Parathyroid adenoma (tissue), 2 donors: ENCODE results near the gene SCYGR1.

Experiments
- H2AFZ ChIP-seq: fragments of 300-600 bp; sonication (generic); one replicate; pipeline ENCODE4 v1.7.0; 2017; ENCODE audit warnings: antibody characterized with exemption, mild to moderate bottlenecking
- H3K27ac ChIP-seq: fragments of 300-600 bp; sonication (generic); one replicate; pipeline ENCODE4 v1.7.0; 2017
- H3K27me3 ChIP-seq: fragments of 300-600 bp; sonication (generic); one replicate; pipeline ENCODE4 v1.7.0; 2017; ENCODE audit warnings: low read length; ENCODE audit not compliant: control insufficient read depth, insufficient read depth
- H3K36me3 ChIP-seq: fragments of 300-600 bp; sonication (generic); one replicate; pipeline ENCODE4 v1.7.0; 2017; ENCODE audit warnings: low read length; ENCODE audit not compliant: control insufficient read depth, insufficient read depth
- H3K4me1 ChIP-seq: fragments of 300-600 bp; sonication (generic); one replicate; pipeline ENCODE4 v1.7.0; 2017; ENCODE audit warnings: control low read depth
- H3K4me2 ChIP-seq: fragments of 300-600 bp; sonication (generic); one replicate; pipeline ENCODE4 v1.7.0; 2017; ENCODE audit warnings: low read length
- H3K4me3 ChIP-seq: fragments of 300-600 bp; sonication (generic); one replicate; pipeline ENCODE4 v1.7.0; 2017; ENCODE audit warnings: low read depth, low read length
- H3K79me2 ChIP-seq: fragments of 300-600 bp; sonication (generic); one replicate; pipeline ENCODE4 v1.7.0; 2017; ENCODE audit warnings: control low read depth
- H3K9ac ChIP-seq: fragments of 300-600 bp; sonication (generic); one replicate; pipeline ENCODE4 v1.7.0; 2017; ENCODE audit warnings: mild to moderate bottlenecking
- H3K9me3 ChIP-seq: fragments of 300-600 bp; sonication (generic); one replicate; pipeline ENCODE4 v1.7.0; 2017; ENCODE audit warnings: low read length; ENCODE audit not compliant: control insufficient read depth
- TF ChIP-seq, protein P1 (sequence below): fragments of 300-600 bp; sonication (generic); IDR thresholded peaks from one replicate; pipeline ENCODE4 v1.7.0; 2017; ENCODE audit warnings: antibody characterized with exemption, mild to moderate bottlenecking
- donor health status: primary hyperparathyroidism.

Gene SCYGR1

GRCh38 chr2:227360351-227360750 lies 27.4 kb downstream of the SCYGR1 start:
- TF ChIP-seq, protein P1, sequence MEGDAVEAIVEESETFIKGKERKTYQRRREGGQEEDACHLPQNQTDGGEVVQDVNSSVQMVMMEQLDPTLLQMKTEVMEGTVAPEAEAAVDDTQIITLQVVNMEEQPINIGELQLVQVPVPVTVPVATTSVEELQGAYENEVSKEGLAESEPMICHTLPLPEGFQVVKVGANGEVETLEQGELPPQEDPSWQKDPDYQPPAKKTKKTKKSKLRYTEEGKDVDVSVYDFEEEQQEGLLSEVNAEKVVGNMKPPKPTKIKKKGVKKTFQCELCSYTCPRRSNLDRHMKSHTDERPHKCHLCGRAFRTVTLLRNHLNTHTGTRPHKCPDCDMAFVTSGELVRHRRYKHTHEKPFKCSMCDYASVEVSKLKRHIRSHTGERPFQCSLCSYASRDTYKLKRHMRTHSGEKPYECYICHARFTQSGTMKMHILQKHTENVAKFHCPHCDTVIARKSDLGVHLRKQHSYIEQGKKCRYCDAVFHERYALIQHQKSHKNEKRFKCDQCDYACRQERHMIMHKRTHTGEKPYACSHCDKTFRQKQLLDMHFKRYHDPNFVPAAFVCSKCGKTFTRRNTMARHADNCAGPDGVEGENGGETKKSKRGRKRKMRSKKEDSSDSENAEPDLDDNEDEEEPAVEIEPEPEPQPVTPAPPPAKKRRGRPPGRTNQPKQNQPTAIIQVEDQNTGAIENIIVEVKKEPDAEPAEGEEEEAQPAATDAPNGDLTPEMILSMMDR: no peak
- H3K27me3 ChIP-seq: no peaks in the 10 kb centered on the region
- no peak overlapping the region for H3K4me2 ChIP-seq
- no peaks in the 10 kb centered on the region for H3K4me1 ChIP-seq
- no peak overlapping the region for H3K27ac ChIP-seq
- no peak overlapping the region for H3K9ac ChIP-seq
- no peaks in the 10 kb centered on the region for H3K36me3 ChIP-seq
- H2AFZ ChIP-seq: no peak overlapping the region
- H3K9me3 ChIP-seq: no peaks in the 10 kb centered on the region
- H3K4me3 ChIP-seq: no peak overlapping the region
- H3K79me2 ChIP-seq: no peaks in the 10 kb centered on the region

- Histone ChIP-seq H3K4me2 (no peak overlapping the region), H2AFZ (no peak overlapping the region), H3K36me3 (no peaks in the 10 kb centered on the region), H3K4me1 (no peaks in the 10 kb centered on the region), H3K79me2 (no peaks in the 10 kb centered on the region), H3K27ac (no peak overlapping the region), H3K4me3 (no peak overlapping the region), H3K9ac (no peak overlapping the region), H3K27me3 (no peaks in the 10 kb centered on the region), H3K9me3 (no peaks in the 10 kb centered on the region)
- TF ChIP-seq, protein P1: no peak
These were observed 36.1 kb downstream of the SCYGR1 start for GRCh38 chr2:227351639-227352038.

DNA sequence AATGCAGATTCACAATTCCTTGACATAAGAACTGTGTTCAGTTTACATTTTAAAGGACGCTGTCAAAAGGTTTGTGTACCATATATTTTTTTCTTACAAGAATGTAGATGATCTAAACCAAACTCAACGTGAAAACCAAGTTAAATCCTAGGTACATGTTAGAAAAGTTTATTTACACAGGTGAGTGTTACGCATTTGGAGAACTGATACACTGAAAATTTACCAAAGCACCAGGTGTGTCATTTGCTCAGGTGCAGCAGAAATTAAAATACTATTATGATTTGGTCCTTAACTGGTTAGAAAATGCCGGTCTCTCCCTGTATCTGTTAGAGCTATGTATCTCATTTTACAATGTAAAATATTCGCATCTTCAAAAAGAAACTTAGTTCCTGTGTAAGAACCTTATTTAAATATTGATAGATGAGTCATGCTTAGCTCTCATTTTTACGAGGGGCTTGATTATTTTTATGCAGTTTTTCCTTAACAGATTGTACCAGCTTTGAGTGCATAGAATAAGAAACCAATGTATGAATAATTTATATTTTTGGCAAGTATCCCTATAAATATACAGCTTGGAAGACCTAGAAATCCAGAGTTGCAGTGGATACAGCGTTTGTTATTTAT lies 37.6 kb downstream of the SCYGR1 start:
- no peaks in the 10 kb centered on the region for H3K79me2 ChIP-seq
- H3K36me3 ChIP-seq: no peaks in the 10 kb centered on the region
- H3K4me3 ChIP-seq: no peak overlapping the region
- no peaks in the 10 kb centered on the region for H3K9me3 ChIP-seq
- no peaks in the 10 kb centered on the region for H3K4me1 ChIP-seq
- TF ChIP-seq, protein P1: no peak
- no peak overlapping the region for H3K4me2 ChIP-seq
- no peak overlapping the region for H2AFZ ChIP-seq
- no peaks in the 10 kb centered on the region for H3K27me3 ChIP-seq
- no peak overlapping the region for H3K9ac ChIP-seq
- H3K27ac ChIP-seq: no peak overlapping the region

DNA sequence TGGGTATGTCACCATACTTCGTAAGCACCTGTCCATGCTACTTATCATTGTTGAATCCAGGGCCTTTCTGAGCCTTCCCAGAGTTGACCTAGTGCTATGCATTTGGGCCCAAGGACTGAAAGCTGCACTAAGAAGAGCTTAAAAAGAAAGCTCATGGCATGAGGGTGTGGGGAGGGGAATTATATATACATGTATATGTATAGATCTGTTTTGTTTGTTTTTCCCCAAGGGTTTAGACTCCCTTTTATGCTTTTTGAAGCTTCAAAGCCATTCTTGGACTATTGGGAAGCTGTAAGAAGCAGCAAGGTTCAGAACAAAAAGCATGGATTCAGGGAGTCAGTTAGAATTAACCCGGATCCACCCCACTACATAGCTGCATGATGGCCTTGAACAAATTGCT lies 39.4 kb downstream of the SCYGR1 start:
- no peak overlapping the region for H3K4me3 ChIP-seq
- no peak overlapping the region for H3K9ac ChIP-seq
- TF ChIP-seq, protein P1: no peak
- H3K4me1 ChIP-seq: no peaks in the 10 kb centered on the region
- no peak overlapping the region for H2AFZ ChIP-seq
- H3K27me3 ChIP-seq: no peaks in the 10 kb centered on the region
- H3K79me2 ChIP-seq: no peaks in the 10 kb centered on the region
- no peaks in the 10 kb centered on the region for H3K36me3 ChIP-seq
- no peak overlapping the region for H3K27ac ChIP-seq
- no peaks in the 10 kb centered on the region for H3K9me3 ChIP-seq
- no peak overlapping the region for H3K4me2 ChIP-seq

DNA sequence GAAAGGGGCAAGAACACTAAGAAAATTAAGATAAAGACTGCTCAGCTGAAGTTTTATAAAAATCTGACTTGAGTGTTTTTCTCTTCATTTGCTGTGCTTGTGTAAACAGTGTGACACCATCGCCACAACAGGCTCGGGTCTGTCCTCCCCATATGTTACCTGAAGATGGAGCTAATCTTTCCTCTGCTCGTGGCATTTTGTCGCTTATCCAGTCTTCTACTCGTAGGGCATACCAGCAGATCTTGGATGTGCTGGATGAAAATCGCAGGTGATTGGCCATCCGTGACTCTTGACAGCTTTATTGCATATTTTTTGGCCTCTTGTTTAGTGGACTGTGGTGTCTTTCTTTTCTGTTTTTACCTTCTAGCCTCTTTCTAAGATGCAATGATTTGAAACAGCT lies 40.6 kb downstream of the SCYGR1 start:
- H3K36me3 ChIP-seq: no peaks in the 10 kb centered on the region
- no peak overlapping the region for H3K27ac ChIP-seq
- H2AFZ ChIP-seq: no peak overlapping the region
- no peaks in the 10 kb centered on the region for H3K9me3 ChIP-seq
- no peaks in the 10 kb centered on the region for H3K4me1 ChIP-seq
- no peak overlapping the region for H3K4me2 ChIP-seq
- TF ChIP-seq, protein P1: no peak
- no peaks in the 10 kb centered on the region for H3K27me3 ChIP-seq
- no peak overlapping the region for H3K9ac ChIP-seq
- H3K79me2 ChIP-seq: no peaks in the 10 kb centered on the region
- H3K4me3 ChIP-seq: no peak overlapping the region
